Omental fat pad (tissue), 4 donors: ENCODE measurements around the gene FRYL. TPM values are rescaled to one million over a fixed set of nuclear protein-coding genes. Genes with fewer than 3 reads are reported as not detected.

ENCODE experiments used
- ATAC-seq: fragments of 150-250 bp; one replicate; pipeline ENCODE4 v1.9.1; 2016; ENCODE audit warnings: mild to moderate bottlenecking, moderate library complexity; ENCODE audit not compliant: low FRiP score
- DNase-seq: peaks from one replicate; pipeline ENCODE4 v3.0.0-alpha.2; 2019; ENCODE audit warnings: low spot score
- CTCF ChIP-seq, 3 donors: fragments of 450-650 bp; IDR thresholded peaks; one replicate each; pipeline ENCODE4 v1.5.1; 2016 to 2017; ENCODE audit warnings: antibody characterized with exemption in 3 of 3, mild to moderate bottlenecking in 3 of 3, moderate library complexity in 2 of 3
- total RNA-seq, 4 donors: library from RNA; depleted of rRNA; stranded (reverse); fragments of >200 nt; gene quantifications; one replicate each; pipeline ENCODE4 v1.1.0, GENCODE V29; 2016

The FRYL gene
- total RNA-seq, 4 donors from 2014 or later, result 45.2 to 143 (median 48.7) TPM

- no peak for ATAC-seq
- TF ChIP-seq CTCF (IDR thresholded peaks at IDR 0.05), result no peak
- no peak for DNase-seq
Measured at GRCh38 chr4:48665555-48666186, 114.4 kb downstream of the FRYL start.

- ATAC-seq, result no peak
- no peak for TF ChIP-seq CTCF (IDR thresholded peaks at IDR 0.05)
- DNase-seq, result no peak
Measured at GRCh38 chr4:48664938-48665337, 115.1 kb downstream of the FRYL start.

GRCh38 chr4:48661391-48661790 lies 118.7 kb downstream of the FRYL start:
- ATAC-seq, result no peak
- TF ChIP-seq CTCF (IDR thresholded peaks at IDR 0.05), result no peak
- DNase-seq, result no peak

- DNase-seq (no peak), ATAC-seq (no peak)
- TF ChIP-seq CTCF (IDR thresholded peaks at IDR 0.05), result no peak
Measured at GRCh38 chr4:48660347-48660746, 119.7 kb downstream of the FRYL start.

- ATAC-seq (no peak), DNase-seq (no peak)
- TF ChIP-seq CTCF (IDR thresholded peaks at IDR 0.05), result no peak
Measured at GRCh38 chr4:48654015-48654664, 125.9 kb downstream of the FRYL start.

GRCh38 chr4:48653217-48654014 lies 126.7 kb downstream of the FRYL start:
- DNase-seq (no peak), ATAC-seq (no peak)
- no peak for TF ChIP-seq CTCF (IDR thresholded peaks at IDR 0.05)
